ENCODE measurements around the gene CTCFL. TPM values are rescaled to one million over a fixed set of nuclear protein-coding genes. Genes with fewer than 3 reads are reported as not detected.
"Not testable (repeated sequence)": the region's sequence is repeated elsewhere in the genome, so short reads cannot be mapped to it uniquely, and the experiment has no call there.

Gene CTCFL
- polyA plus RNA-seq, 1 donor from 2014 or later: not detected

GRCh38 chr20:57474205-57474604 lies 50.7 kb downstream of the CTCFL start:
- Histone ChIP-seq H3K36me3 (ENCODE audit: insufficient read depth, low read length) (no peaks in the 10 kb centered on the region), H3F3A (ENCODE audit: insufficient read depth, low read length, poor library complexity, severe bottlenecking) (no peaks in the 10 kb centered on the region), H3K27me3 (ENCODE audit: insufficient read depth, low read depth, low read length) (no peaks in the 10 kb centered on the region), H3K4me2 (ENCODE audit: low read length) (no peak overlapping the region), H2AFZ (ENCODE audit: low read depth, low read length) (no peak overlapping the region), H4K20me1 (ENCODE audit: insufficient read depth) (no peaks in the 10 kb centered on the region), H3K79me2 (replicated peaks; ENCODE audit: insufficient read depth, low read length) (no peaks in the 10 kb centered on the region), H3K27ac (ENCODE audit: low read length) (no peak overlapping the region), H3K4me3 (ENCODE audit: low read length) (no peak overlapping the region), H3K9me3 (ENCODE audit: low read length) (no peaks in the 10 kb centered on the region), H3K9me2 (ENCODE audit: insufficient read depth, low read length) (no peaks in the 10 kb centered on the region), H3K9ac (ENCODE audit: low read length) (no peak overlapping the region)
- TF ChIP-seq REST (IDR thresholded peaks at IDR 0.05; ENCODE audit: borderline replicate concordance) (no peak), MXI1 (conservative IDR thresholded peaks at IDR 0.05; ENCODE audit: poor library complexity, severe bottlenecking) (no peak), EZH2 (IDR thresholded peaks at IDR 0.05; ENCODE audit: borderline replicate concordance, insufficient read depth, low read length, poor library complexity, severe bottlenecking) (no peak)

- H4K20me1 ChIP-seq (ENCODE audit: insufficient read depth): no peaks in the 10 kb centered on the region
- H3K9ac ChIP-seq (ENCODE audit: low read length): no peak overlapping the region
- H3K9me3 ChIP-seq (ENCODE audit: low read length): no peaks in the 10 kb centered on the region
- H3K9me2 ChIP-seq (ENCODE audit: insufficient read depth, low read length): no peaks in the 10 kb centered on the region
- H3K79me2 ChIP-seq (replicated peaks; ENCODE audit: insufficient read depth, low read length): no peaks in the 10 kb centered on the region
- H2AFZ ChIP-seq (ENCODE audit: low read depth, low read length): no peak overlapping the region
- TF ChIP-seq RAD21 (conservative IDR thresholded peaks at IDR 0.05) (no peak), TAF1 (IDR thresholded peaks at IDR 0.05; ENCODE audit: low read depth) (no peak), REST (IDR thresholded peaks at IDR 0.05; ENCODE audit: borderline replicate concordance) (no peak), POLR2AphosphoS5 (IDR thresholded peaks at IDR 0.05) (no peak), SMC3 (conservative IDR thresholded peaks at IDR 0.05; ENCODE audit: poor library complexity) (no peak), EP300 (conservative IDR thresholded peaks at IDR 0.05; ENCODE audit: poor library complexity, severe bottlenecking) (no peak), EZH2 (IDR thresholded peaks at IDR 0.05; ENCODE audit: borderline replicate concordance, insufficient read depth, low read length, poor library complexity, severe bottlenecking) (no peak), CTCF (IDR thresholded peaks at IDR 0.05; ENCODE audit: poor library complexity, severe bottlenecking) (no peak), MXI1 (conservative IDR thresholded peaks at IDR 0.05; ENCODE audit: poor library complexity, severe bottlenecking) (no peak)
- H3K36me3 ChIP-seq (ENCODE audit: insufficient read depth, low read length): no peaks in the 10 kb centered on the region
- no peak overlapping the region for H3K4me3 ChIP-seq (ENCODE audit: low read length)
- no peak overlapping the region for H3K27ac ChIP-seq (ENCODE audit: low read length)
- no peak overlapping the region for H3K4me2 ChIP-seq (ENCODE audit: low read length)
- H3F3A ChIP-seq (ENCODE audit: insufficient read depth, low read length, poor library complexity, severe bottlenecking): no peaks in the 10 kb centered on the region
- no peaks in the 10 kb centered on the region for H3K27me3 ChIP-seq (ENCODE audit: insufficient read depth, low read depth, low read length)
Measured at GRCh38 chr20:57473246-57474048, 51.5 kb downstream of the CTCFL start.

GRCh38 chr20:57472474-57472873 lies 52.5 kb downstream of the CTCFL start:
- H3K36me3 ChIP-seq (ENCODE audit: insufficient read depth, low read length); H3K27me3 ChIP-seq (ENCODE audit: insufficient read depth, low read depth, low read length); H3K9me3 ChIP-seq (ENCODE audit: low read length); H3K4me2 ChIP-seq (ENCODE audit: low read length); H3K9me2 ChIP-seq (ENCODE audit: insufficient read depth, low read length); H2AFZ ChIP-seq (ENCODE audit: low read depth, low read length); H3K9ac ChIP-seq (ENCODE audit: low read length); H3K4me3 ChIP-seq (ENCODE audit: low read length); H4K20me1 ChIP-seq (ENCODE audit: insufficient read depth); H3K27ac ChIP-seq (ENCODE audit: low read length); H3K79me2 ChIP-seq (replicated peaks; ENCODE audit: insufficient read depth, low read length); H3F3A ChIP-seq (ENCODE audit: insufficient read depth, low read length, poor library complexity, severe bottlenecking): not testable (repeated sequence)

Data from neural cell (in vitro differentiated cells).